Measurements from ENCODE around the gene RNASEH2C.
"Not testable (repeated sequence)": the region's sequence is repeated elsewhere in the genome, so short reads cannot be mapped to it uniquely, and the experiment has no call there.

RNASEH2C gene

DNA sequence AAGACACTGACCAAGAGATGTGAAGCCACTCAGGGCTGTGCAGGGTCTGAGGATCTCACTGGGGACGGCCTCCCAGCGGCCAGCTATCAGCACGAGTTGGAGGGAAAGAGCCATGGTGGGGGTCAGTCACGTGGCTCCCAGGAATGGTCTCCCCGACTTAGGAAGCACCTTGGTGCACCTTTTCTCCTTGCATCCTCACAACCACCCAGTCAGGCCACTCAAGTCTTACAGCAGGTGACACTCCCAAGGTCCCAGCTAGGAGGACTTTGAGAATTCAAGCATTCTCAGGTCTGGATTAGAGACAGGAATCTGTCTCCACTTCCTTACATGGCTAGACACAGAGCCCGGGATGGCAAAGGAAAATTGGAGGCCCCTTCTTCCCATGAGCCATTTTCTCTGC, 2.7 kb downstream of the RNASEH2C start:
- no peak for DNase-seq (ENCODE audit: low read depth in 2 of 2, low spot score in 1 of 2)

DNA sequence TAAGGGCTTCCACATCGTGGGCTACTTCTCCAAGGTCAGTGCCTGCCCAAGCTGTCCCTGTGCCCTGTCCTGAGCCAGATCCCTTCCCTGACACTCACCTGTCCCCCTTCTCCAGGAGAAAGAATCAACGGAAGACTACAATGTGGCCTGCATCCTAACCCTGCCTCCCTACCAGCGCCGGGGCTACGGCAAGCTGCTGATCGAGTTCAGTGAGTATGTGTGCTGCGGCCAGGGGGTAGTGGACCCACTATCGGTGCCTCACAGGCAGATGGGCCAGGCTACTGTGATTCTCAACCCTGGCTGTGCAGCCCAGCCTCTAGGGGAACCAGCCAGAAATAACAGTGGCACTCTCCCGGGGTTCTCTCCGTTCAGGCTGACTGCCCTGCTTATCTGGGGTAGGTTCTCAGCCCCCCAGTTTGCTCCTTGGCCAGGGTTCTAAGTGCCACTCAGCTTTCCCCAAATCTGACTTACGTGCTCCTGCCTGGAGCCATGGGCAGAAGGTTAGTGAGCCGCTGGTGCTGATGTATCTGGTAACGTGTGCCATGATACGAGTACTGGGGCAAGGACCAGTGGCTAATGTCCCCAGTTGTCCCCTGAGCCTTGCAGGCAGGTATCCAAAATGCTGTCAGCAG, 3.7 kb downstream of the RNASEH2C start:
- DNase-seq (ENCODE audit: low read depth in 2 of 2, low spot score in 1 of 2): no peak

DNA sequence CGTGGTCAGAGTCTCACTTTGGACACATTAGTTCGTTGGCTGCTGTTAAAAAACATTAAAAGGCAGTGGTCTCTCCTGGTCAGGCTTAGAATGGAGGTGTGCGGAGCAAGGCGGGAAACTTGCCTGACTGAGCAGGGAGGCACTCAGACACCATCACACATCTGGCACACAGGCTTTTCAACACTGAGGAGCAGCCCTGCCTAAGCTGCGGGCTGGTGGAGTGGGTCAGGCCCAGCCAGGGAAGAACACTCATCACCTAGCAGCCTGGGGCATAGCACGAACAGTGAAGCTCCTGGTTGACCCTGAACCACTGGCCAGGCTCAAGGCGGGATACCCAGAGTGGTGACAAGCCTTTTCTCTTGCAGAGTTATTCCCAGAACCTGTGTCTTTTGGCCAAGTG, 4.3 kb downstream of the RNASEH2C start:
- DNase-seq (ENCODE audit: low read depth in 2 of 2, low spot score in 1 of 2): no peak

DNA sequence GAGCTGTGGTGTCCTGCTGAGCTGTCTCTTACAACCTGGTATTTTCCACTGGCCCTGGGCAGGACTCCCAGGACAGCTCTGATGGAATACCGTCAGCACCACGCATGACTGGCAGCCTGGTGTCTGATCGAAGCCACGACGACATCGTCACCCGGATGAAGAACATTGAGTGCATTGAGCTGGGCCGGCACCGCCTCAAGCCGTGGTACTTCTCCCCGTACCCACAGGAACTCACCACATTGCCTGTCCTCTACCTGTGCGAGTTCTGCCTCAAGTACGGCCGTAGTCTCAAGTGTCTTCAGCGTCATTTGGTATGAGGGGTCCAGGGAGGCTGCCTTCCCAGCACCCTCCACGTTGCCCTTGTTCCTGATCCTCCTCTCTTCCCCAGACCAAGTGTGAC, 6.2 kb downstream of the RNASEH2C start:
- no peak for DNase-seq (ENCODE audit: low read depth in 2 of 2, low spot score in 1 of 2)

DNA sequence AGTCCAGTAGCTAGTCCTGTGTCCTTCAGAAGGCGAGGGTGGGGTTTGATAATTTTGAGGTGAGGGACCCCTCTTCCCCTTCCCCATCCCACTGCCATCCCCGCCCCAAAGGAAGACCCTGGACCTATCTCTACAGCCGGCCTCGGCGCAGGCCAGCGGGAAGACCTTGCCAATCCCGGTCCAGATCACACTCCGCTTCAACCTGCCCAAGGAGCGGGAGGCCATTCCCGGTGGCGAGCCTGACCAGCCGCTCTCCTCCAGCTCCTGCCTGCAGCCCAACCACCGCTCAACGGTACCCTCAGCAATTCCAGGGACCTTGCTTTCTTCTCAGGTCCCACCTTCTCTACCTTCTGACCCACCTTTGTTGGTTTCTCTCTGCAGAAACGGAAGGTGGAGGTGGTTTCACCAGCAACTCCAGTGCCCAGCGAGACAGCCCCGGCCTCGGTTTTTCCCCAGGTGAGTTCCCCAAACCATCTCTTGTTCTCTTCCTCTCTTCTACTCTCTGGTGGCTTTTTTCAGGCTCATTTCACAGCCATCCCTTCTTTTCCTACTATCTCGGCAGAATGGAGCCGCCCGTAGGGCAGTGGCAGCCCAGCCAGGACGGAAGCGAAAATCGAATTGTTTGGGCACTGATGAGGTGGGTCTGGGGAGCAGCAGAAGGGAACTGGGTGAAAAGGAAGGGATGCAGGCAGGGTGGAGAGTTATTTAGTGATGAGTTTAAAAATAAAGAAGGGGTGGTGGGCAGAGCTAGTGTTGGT, 7.2 kb downstream of the RNASEH2C start:
- no peak for DNase-seq (ENCODE audit: low read depth in 2 of 2, low spot score in 1 of 2)

DNA sequence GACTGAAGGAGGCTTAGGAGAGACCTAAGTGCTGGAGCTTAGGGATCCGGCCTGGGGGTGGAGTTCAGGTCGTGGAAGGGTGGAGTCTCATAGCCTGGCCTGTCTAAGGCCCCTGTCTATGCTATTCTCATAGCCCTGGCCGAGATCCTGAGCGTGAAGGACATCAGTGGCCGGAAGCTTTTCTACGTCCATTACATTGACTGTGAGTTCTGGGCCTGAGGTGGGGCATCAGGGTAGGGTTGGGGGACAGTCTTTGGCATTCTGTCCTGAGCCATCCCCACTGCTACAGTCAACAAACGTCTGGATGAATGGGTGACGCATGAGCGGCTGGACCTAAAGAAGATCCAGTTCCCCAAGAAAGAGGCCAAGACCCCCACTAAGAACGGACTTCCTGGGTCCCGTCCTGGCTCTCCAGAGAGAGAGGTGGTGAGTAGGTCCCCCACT, 7.9 kb downstream of the RNASEH2C start:
- DNase-seq (ENCODE audit: low read depth in 2 of 2, low spot score in 1 of 2): no peak

DNA sequence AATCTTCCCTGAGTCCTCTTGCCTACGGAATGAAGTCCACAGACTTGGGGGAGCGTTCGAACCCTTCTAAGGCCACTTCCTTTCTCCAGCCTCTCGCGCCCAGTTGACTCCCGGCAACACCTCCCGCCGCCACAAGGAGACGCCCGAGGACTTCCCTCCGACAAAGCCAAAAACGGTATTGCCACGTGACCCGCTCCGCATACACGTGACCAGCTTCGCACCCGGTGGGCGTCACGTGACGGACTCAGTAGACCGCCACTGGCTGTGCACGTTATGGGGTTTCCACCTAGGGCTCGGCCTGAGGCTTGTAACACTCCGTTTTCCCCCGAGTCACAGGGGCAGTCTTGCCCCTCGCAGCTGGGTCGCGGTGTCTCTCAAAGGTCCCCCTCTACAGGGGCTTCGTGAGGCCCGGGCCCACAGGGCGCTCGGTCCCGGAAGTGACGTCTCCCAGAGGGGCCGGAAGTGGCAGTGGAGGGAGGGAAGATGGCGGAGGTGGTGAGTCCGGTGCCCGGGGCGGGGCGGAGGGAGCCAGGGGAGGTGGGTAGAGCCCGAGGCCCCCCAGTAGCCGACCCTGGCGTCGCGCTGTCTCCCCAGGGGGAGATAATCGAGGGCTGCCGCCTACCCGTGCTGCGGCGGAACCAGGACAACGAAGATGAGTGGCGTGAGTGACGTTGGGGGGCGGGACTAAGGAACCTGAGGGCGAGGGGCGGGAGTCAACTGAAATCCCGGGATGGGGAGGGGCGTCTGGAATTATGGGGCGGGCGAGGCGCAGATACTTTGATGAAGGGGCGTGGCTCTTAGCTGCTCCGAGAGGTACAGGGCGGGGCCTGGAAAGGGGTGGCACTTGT, 8.6 kb downstream of the RNASEH2C start, which contains the start of gene KAT5:
TSS of gene KAT5 (plus strand) at position 468 of the 848 bp plus-strand sequence. CDS start at position 484, 16 bp downstream.
- peak; percentile 96 to 98 for DNase-seq (ENCODE audit: low read depth in 2 of 2, low spot score in 1 of 2)

DNA sequence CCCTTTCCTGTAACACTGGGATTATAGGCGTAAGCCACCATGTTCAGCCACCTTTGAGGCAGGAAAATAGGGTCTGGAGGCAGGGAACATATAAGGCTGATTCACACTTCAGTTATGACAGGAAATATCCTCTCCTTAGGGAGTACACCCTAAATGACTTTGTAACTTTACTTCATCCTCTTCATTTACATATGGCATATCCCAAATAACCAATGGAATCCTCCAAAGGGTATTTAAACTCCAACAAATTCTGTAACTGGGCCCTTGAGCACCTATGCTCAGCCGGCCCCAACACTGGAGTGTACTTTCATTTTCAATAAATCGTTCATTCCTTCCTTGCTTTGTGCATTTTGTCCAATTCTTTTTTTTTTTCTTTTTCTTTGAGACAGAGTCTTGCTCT, 10.2 kb downstream of the RNASEH2C start:
- DNase-seq (ENCODE audit: low read depth in 2 of 2, low spot score in 1 of 2): no peak

DNA sequence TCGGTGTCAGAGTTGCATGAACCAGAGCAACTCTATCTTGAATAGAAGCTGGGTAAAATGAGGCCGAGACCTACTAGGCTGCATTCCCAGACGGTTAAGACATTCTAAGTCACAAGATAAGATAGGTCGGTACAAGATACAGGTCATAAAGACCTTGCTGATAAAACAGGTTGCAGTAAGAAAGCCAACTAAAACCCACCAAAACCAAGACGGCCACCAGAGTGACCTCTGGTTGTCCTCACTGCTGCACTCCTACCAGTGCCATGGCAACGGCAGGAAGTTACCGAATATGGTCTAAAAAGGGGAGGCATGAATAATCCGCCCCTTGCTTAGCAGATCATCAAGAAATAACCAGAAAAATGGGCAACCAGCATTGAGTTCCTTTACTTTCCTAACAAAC, 10.9 kb downstream of the RNASEH2C start:
- no peak for DNase-seq (ENCODE audit: low read depth in 2 of 2, low spot score in 1 of 2)

DNA sequence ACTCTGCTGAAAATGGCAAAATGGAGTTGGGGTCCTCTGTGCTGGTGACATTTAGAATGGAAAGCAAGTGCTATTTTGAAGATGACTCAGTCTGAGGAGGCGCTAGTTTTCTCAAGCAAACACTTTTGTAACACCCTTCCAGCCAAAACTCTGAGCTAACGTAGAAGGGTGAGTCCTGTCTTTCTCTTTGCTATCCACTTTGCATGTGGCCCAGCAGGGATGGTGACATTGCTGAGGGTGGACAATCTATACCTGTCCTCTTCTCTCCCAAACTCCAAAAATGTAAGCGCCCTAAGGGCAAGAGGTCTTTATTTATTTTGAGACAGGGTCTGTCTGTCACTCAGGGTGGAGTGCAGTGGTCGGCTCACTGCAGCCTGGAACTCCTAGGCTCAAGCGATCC, 12.1 kb downstream of the RNASEH2C start:
- DNase-seq (ENCODE audit: low read depth in 2 of 2, low spot score in 1 of 2): no peak

DNA sequence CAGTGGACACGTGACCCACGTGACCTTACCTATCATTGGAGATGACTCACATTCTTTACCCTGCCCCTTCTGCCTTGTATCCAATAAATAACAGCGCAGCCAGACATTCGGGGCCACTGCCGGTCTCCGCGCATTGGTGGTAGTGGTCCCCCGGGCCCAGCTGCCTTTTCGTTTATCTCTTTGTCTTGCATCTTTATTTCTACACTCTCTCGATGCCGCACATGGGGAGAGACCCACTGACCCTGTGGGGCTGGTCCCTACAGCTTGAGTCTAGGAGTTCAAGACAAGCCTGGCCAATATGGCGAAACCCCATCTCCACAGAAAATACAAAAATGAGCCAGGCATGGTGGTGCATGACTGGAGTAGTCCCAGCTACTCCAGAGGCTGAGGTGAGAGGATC, 13.6 kb downstream of the RNASEH2C start:
- DNase-seq (ENCODE audit: low read depth in 2 of 2, low spot score in 1 of 2): not testable (repeated sequence)

DNA sequence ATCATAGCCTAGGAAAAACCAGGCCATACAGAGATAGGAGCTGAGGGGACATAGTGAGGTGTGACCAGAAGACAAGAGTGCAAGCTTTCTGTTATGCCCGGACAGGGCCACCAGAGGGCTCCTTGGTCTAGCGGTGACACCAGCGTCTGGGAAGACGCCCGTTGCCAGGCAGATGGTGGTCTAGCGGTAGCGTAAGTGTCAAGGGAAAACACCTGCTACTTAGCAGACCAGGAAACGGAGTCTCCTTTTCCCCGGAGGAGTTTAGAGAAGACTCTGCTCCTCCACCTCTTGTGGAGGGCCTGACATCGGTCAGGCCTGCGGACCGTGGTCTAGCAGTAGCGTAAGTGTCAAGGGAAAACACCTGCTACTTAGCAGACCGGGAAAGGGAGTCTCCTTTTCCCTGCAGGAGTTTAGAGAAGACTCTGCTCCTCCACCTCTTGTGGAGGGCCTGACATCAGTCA, 14.3 kb downstream of the RNASEH2C start:
- peak; percentile 30 to 61 for DNase-seq (ENCODE audit: low read depth in 2 of 2, low spot score in 1 of 2)

DNA sequence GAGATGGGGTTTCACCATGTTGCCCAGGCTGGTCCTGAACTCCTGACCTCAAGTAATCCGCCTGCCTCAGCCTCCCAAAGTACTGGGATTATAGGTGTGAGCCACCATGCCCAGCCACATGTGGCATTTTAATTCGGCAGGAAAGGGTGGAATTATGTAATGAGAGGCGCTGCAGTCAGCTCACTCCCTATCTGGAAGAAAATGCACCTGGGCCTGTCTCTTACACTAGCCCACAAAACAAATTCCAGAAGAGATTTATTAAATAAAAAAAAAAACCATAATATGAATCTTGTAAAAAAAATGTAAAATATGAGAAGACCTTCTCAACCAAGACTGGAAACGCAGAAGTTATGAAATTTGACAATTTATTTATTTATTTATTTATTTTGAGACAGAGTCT, 16.8 kb downstream of the RNASEH2C start:
- DNase-seq (ENCODE audit: low read depth in 2 of 2, low spot score in 1 of 2): no peak

DNA sequence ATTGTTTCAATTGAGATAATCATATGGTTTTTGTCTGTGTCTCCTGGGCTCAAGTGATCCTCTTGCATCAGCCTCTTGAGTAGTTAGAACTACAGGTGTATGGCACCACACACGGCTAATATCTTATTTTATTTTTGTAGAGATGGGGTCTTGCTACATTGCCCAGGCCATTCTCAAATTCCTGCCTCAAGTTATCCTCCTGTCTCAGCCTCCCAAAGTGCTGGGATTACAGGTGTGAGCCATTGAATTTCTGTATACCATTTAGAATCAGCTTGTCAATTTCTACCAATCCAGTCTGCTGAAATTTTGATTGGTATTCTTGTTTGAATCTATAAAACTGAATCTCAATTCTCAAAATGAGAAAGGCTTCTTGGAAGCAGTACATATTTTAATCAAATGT, 18.9 kb downstream of the RNASEH2C start:
- DNase-seq (ENCODE audit: low read depth in 2 of 2, low spot score in 1 of 2): no peak

DNA sequence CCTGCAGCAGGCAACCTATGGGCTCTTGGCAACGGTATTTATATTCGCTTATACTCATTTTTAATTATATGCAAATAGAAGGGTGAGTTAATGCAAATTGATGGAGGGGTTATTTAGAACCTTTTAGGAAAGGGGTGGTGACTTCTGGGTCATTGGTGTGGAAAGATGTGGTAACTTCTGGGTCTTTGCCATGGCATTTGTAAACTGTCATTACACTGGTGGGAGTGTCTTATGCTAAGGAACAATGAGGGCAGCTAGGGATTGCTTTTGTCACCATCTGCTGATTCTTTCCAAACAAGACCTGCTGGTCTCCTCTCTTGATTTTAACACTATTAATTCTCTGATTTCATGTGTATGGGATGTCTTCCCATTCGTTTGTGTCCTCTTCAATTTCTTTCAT, 20.2 kb downstream of the RNASEH2C start:
- no peak for DNase-seq (ENCODE audit: low read depth in 2 of 2, low spot score in 1 of 2)

DNA sequence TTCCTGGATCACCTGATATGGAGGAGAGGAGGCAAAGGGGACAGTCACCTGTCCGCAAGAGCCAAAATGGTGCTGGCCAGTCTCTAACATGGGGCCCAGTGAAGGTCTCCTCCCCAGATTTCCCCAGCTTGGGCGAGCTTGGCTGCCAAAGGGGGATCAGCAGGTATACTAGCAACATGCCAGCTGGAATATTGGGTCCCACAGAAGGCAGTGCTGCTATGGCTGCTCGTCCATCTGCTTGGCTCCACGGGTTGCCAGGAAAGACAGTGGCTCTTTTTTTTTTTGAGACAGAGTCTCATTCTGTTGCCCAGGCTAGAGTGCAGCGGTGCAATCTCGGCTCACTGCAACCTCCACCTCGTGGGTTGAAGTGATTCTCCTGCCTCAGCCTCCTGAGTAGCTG, 21.3 kb downstream of the RNASEH2C start:
- DNase-seq (ENCODE audit: low read depth in 2 of 2, low spot score in 1 of 2): no peak

DNA sequence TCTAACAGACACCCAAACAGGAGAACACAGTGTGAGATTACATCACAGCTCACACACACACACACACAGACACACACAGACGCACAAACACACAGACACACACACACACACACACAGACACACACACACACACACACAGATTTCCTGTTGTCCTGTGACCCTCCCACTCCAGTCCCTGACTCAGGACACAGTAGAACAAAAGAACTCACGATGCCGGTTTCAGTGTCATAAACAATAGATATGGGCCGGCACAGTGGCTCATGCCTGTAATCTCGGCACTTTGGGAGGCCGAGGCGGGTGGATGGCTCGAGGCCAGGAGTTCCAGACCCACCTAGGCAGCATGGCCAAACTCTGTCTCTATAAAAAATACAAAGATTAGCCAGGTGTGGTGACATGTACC, 22.4 kb downstream of the RNASEH2C start:
- no peak for DNase-seq (ENCODE audit: low read depth in 2 of 2, low spot score in 1 of 2)

DNA sequence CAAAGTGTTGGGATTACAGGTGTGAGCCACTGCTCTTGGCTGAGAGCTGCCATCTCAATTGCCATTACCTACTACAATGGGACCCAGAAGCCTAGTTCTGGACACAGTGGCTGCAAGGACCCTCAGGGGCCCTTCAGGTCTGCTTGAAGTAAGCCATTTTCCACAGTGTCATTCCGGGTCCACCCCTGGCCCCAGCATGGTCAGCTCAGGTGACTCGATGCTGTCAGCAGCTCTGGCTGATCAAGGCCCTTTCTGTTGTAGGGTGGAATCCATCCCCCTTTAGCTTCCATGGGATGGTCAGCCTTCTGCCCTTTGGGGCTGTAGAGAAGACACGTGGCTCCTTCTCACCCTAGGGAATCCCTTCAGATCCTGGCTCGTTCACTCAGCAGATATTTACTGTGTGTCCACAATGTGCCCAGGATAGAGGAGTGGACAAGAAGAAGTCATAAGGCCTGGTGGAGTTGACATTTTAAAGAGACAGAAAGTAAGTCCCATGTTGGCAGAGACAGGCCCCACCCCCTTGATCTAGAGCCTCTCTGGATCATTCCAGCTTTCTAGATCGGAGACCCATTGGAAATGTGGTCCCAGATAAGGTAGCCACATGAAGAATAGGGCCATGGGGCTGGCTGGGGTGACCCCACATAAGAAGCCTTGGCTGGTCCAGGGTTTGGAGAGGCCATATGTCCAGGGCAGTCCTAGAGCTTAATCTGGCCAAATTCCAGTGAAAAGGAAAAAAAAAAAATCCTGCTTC, 23.6 kb downstream of the RNASEH2C start:
- no peak for DNase-seq (ENCODE audit: low read depth in 2 of 2, low spot score in 1 of 2)

DNA sequence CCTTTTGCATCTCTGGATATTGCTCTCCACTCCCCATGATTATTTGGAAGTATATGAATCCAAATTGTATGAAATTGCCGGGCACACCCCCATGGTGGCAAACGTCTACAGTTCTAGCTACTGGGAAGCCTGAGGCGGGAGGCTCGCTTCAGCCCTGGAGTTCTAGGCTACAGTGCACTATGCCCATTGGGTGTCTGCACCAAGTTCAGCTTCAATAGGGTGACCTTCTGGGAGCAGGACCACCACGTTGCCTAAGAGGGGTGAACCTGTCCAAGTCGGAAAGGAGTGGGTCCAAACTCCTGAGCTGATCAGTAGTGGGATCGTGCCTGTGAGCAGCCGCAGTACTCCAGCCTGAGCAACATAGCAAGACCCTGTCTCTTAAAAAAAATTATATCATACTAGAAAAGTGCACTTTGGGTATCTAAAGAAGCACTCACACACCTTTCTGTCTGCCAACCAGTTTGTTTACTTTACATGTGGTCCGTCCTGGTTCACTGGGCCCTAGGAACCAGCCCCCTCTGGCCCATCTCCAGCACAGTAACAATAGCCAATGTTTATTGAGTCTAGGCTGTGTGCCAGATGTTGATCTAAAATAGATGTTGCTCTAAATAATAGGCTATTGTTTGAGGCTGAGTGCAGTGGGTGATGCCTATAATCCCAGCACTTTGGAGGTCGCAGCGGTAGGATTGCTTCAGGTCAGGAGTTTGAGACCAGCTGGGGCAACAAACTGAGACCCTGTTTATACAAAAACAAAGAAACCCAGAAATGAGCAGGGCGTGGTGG, 24.9 kb downstream of the RNASEH2C start:
- no peak for DNase-seq (ENCODE audit: low read depth in 2 of 2, low spot score in 1 of 2)

DNA sequence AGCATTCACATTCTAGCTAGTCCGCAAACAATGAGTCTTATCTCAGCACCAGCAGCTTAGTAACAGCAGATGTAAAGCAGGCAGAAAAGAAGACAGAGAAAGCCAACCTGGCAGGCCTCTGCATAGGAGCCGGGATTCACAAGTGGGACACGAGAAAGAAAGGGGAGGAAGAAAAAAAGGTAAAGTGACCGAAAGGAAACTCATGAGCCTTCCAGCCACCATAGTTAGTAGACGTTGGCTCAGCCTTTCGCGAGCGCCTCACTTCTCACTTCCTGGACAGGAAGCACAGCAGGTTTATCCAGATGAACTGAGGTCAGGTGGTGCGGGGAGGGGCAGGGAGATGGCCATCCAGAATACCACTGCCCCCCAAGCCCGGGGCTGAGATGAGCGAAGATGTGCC, 28.2 kb downstream of the RNASEH2C start:
- no peak for DNase-seq (ENCODE audit: low read depth in 2 of 2, low spot score in 1 of 2)
